ENCODE results near the gene HMX1. TPM values are rescaled to one million over a fixed set of nuclear protein-coding genes. Genes with fewer than 3 reads are reported as not detected.

The HMX1 gene
- total and polyA plus RNA-seq, 10 of the 15 experiments (the other 5 are each of a cell fraction or from before 2014, with no cell fraction given), result not detected

GRCh38 chr4:8920289-8920965, 48.8 kb upstream of the HMX1 start (continued):
- TF ChIP-seq ZNF592 (IDR thresholded peaks at IDR 0.05) (no peak), RAD51 (IDR thresholded peaks at IDR 0.05) (no peak)

GRCh38 chr4:8919651-8920288, 48.1 kb upstream of the HMX1 start:
- no peak for DNase-seq (ENCODE audit: low read depth, low spot score)
- no peak for FAIRE-seq
- H3K27me3 ChIP-seq (replicated peaks in 1 of 2; ENCODE audit: control insufficient read depth in 2 of 2, insufficient read depth in 2 of 2, low read length in 1 of 2), result no peaks in the 10 kb centered on the region
- BruUV-seq (replicated peaks), result no TSS peak
- CTCF ChIA-PET, result interaction anchor here (1.3 kb wide), 1 partner anchor 312 kb away, joined by 5 read pairs; no protein-coding TSS in a partner anchor
- H3K4me1 ChIP-seq (ENCODE audit: control insufficient read depth, insufficient read depth, low read length), result no peaks in the 10 kb centered on the region
- POLR2A ChIA-PET, result no interaction called here
- no peak for ATAC-seq
- 8% methylated on average over 15 of the region's 16 CpGs for WGBS (ENCODE audit: insufficient coverage, insufficient replicate concordance, low lambda C conversion rate, missing lambda C conversion rate)
- no peak overlapping the region for H3K4me2 ChIP-seq (ENCODE audit: control insufficient read depth, insufficient read depth)
- intact Hi-C loops (cut with micrococcal nuclease; ENCODE audit: unreplicated experiment), result loop anchor here (5.0 kb wide), 1 partner anchor 452 kb away; no protein-coding TSS in a partner anchor
- H3K79me2 ChIP-seq (ENCODE audit: control insufficient read depth, insufficient read depth, low read length), result no peaks in the 10 kb centered on the region
- no peaks in the 10 kb centered on the region for H4K20me1 ChIP-seq (ENCODE audit: control insufficient read depth, insufficient read depth)
- no peak overlapping the region for H3K4me3 ChIP-seq
- RAD21 ChIA-PET (ENCODE audit: unreplicated experiment), result no interaction called here
- no peak overlapping the region for H3K27ac ChIP-seq (ENCODE audit: control insufficient read depth, insufficient read depth)
- H3K9ac ChIP-seq (ENCODE audit: control insufficient read depth, insufficient read depth, low read length), result no peak overlapping the region
- H3K9me3 ChIP-seq (replicated peaks; ENCODE audit: control insufficient read depth, insufficient read depth, low read length), result no peaks in the 10 kb centered on the region; the same call in 2 of the 3 replicates
- TF ChIP-seq CHD1 (IDR thresholded peaks at IDR 0.05; ENCODE audit: low read depth, low read length), result no peak
- no peak for TF ChIP-seq ZNF217 (IDR thresholded peaks at IDR 0.05)
- TF ChIP-seq BHLHE40 (IDR thresholded peaks at IDR 0.05; ENCODE audit: borderline replicate concordance in 1 of 2, low read depth in 2 of 2, low read length in 1 of 2), result no peak
- TF ChIP-seq EED (IDR thresholded peaks at IDR 0.05; ENCODE audit: low read depth), result no peak
- no peak for TF ChIP-seq BCL11A (IDR thresholded peaks at IDR 0.05; ENCODE audit: low read depth, low read length)
- no peak for TF ChIP-seq CBFB (IDR thresholded peaks at IDR 0.05; ENCODE audit: low read depth)
- TF ChIP-seq IRF5 (IDR thresholded peaks at IDR 0.05; ENCODE audit: borderline replicate concordance), result no peak
- TF ChIP-seq CHD4 (IDR thresholded peaks at IDR 0.05), result no peak
- no peak for TF ChIP-seq RAD51 (IDR thresholded peaks at IDR 0.05)
- no peak for TF ChIP-seq JUNB (IDR thresholded peaks at IDR 0.05)
- TF ChIP-seq NFXL1 (IDR thresholded peaks at IDR 0.05; ENCODE audit: borderline replicate concordance), result no peak
- TF ChIP-seq TARDBP (IDR thresholded peaks at IDR 0.05; ENCODE audit: borderline replicate concordance), result no peak
- TF ChIP-seq SREBF1 (IDR thresholded peaks at IDR 0.05; ENCODE audit: low read length), result no peak
- TF ChIP-seq POLR2AphosphoS2 (IDR thresholded peaks at IDR 0.05; ENCODE audit: low read depth, low read length), result no peak
- no peak for TF ChIP-seq ETV6 (conservative IDR thresholded peaks at IDR 0.05 in 1 of 2, IDR thresholded peaks at IDR 0.05 in 1 of 2; ENCODE audit: borderline replicate concordance in 1 of 2, low read depth in 1 of 2)
- TF ChIP-seq ZNF384 (IDR thresholded peaks at IDR 0.05; ENCODE audit: borderline replicate concordance, low read depth, low read length), result no peak
- in situ Hi-C loops (cut with MboI), result loop anchor here (10.0 kb wide), 1 partner anchor 305 kb away; no protein-coding TSS in a partner anchor
- SMC1A ChIA-PET (ENCODE audit: uncharacterized antibody, unreplicated experiment), result no interaction called here
- H3K36me3 ChIP-seq (ENCODE audit: control insufficient read depth in 2 of 2, insufficient read depth in 2 of 2, low read length in 1 of 2), result no peaks in the 10 kb centered on the region
- no peak overlapping the region for H2AFZ ChIP-seq (ENCODE audit: control insufficient read depth, low read depth, low read length)
